ENCODE data around the gene TACC2.

The TACC2 gene

GRCh38 chr10:122168598-122169394 lies 179.8 kb downstream of the TACC2 start:
- TF ChIP-seq Cebpa-rat (IDR thresholded peaks at IDR 0.05) = no peak
- Histone ChIP-seq H3K36me3 (no peaks in the 10 kb centered on the region), H3K9ac (no peak overlapping the region), H3K4me2 (no peak overlapping the region), H3K27ac (no peak overlapping the region), H3K4me1 (peaks cover 48% of the 10 kb centered on the region), H3K9me3 (no peaks in the 10 kb centered on the region), H4K20me1 (peaks cover 14% of the 10 kb centered on the region), H3K4me3 (no peak overlapping the region), H3K27me3 (peaks cover 37% of the 10 kb centered on the region)

- TF ChIP-seq Cebpa-rat (IDR thresholded peaks at IDR 0.05) = no peak
- Histone ChIP-seq H3K36me3 (no peaks in the 10 kb centered on the region), H3K4me1 (peaks cover 29% of the 10 kb centered on the region), H3K9me3 (no peaks in the 10 kb centered on the region), H3K27me3 (peaks cover 17% of the 10 kb centered on the region), H3K9ac (no peak overlapping the region), H3K4me2 (no peak overlapping the region), H4K20me1 (0 out of 2 replicates have a peak, but pooled peaks cover 9% of the 10 kb centered on the region), H3K27ac (no peak overlapping the region), H3K4me3 (no peak overlapping the region)
These were observed 181.8 kb downstream of the TACC2 start for GRCh38 chr10:122170802-122171201.

- H3K4me1 ChIP-seq = peaks cover 22% of the 10 kb centered on the region
- no peak overlapping the region for H3K27ac ChIP-seq
- H3K4me3 ChIP-seq = no peak overlapping the region
- no peak for TF ChIP-seq Cebpa-rat (IDR thresholded peaks at IDR 0.05)
- no peak overlapping the region for H3K4me2 ChIP-seq
- H3K9ac ChIP-seq = no peak overlapping the region
- H3K27me3 ChIP-seq = peaks cover 10% of the 10 kb centered on the region
- H3K9me3 ChIP-seq = no peaks in the 10 kb centered on the region
- H4K20me1 ChIP-seq = 0 out of 2 replicates have a peak, but pooled peaks cover 9% of the 10 kb centered on the region
- H3K36me3 ChIP-seq = no peaks in the 10 kb centered on the region
These were observed 182.5 kb downstream of the TACC2 start for GRCh38 chr10:122171302-122172075.

DNA sequence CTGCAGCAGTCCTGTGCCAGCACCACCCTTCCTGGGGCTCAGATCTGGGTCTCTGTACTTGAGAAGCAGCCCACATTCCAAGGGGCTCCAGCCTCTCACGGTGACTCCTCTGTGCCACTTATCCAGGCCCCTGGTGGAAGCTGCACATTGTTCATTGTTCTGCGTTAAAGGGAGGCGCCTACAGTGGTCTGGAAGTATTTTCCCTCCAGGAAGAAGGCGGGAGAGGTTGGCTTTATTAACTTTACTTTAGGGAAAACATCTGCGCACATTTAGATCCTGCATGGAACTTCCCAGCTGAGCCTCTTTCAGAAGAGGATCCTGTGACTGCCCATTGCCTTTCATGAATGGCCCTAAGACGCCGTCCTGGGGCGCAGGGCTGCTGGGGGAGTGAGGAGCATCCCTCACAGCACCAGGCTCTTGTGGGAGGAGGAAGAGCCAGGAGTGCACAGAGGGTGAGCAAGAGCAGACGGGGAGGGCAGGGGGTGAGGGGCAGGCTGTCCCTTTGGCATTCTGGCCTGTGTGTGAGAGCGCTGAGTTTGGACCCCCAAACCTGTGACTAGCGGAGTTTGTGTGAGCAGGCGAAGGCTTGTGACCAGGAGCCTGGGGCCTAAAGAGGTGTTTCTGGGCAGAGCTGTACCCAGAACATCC lies 183.5 kb downstream of the TACC2 start:
- no peak for TF ChIP-seq Cebpa-rat (IDR thresholded peaks at IDR 0.05)
- no peaks in the 10 kb centered on the region for H3K9me3 ChIP-seq
- H3K4me1 ChIP-seq = peaks cover 18% of the 10 kb centered on the region
- H3K36me3 ChIP-seq = no peaks in the 10 kb centered on the region
- peak overlapping the region; percentile 61 for H3K4me2 ChIP-seq
- 0 out of 2 replicates have a peak, but pooled peaks cover under 1% of the 10 kb centered on the region for H3K27me3 ChIP-seq
- H3K27ac ChIP-seq = no peak overlapping the region
- no peak overlapping the region for H3K9ac ChIP-seq
- 0 out of 2 replicates have a peak, but pooled peaks cover 9% of the 10 kb centered on the region for H4K20me1 ChIP-seq
- H3K4me3 ChIP-seq = no peak overlapping the region

DNA sequence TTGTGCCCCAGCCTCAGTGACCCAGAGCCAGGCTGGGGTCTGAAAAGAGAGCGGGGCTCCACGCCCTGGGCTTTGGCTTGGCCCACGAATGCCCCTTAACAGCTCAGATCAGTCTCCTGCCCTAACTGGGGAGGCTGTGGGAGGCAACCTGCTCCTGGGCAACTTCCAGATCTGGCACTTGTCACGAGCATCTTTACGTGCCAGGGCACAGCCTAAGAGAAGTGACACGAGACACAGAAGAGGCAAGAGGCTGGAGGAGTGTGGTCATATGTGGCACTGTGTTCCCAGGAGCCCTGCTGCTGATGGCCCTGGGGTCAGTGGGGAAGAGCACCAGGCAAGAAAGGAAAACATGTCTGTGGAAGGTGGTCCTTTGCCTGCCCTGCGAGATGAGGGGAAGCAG lies 184.4 kb downstream of the TACC2 start:
- H3K36me3 ChIP-seq = no peaks in the 10 kb centered on the region
- no peak overlapping the region for H3K9ac ChIP-seq
- 0 out of 2 replicates have a peak, but pooled peaks cover 9% of the 10 kb centered on the region for H4K20me1 ChIP-seq
- H3K9me3 ChIP-seq = no peaks in the 10 kb centered on the region
- H3K27ac ChIP-seq = no peak overlapping the region; the same call in 1 of the 2 replicates
- TF ChIP-seq Cebpa-rat (IDR thresholded peaks at IDR 0.05) = no peak
- H3K4me2 ChIP-seq = peak overlapping the region; percentile 61
- no peaks in the 10 kb centered on the region for H3K27me3 ChIP-seq
- H3K4me1 ChIP-seq = peaks cover 18% of the 10 kb centered on the region
- no peak overlapping the region for H3K4me3 ChIP-seq

GRCh38 chr10:122173766-122174435 lies 184.9 kb downstream of the TACC2 start:
- TF ChIP-seq Cebpa-rat (IDR thresholded peaks at IDR 0.05) = no peak
- Histone ChIP-seq H4K20me1 (0 out of 2 replicates have a peak, but pooled peaks cover 9% of the 10 kb centered on the region), H3K4me2 (peak overlapping the region; percentile 61), H3K4me1 (peaks cover 18% of the 10 kb centered on the region), H3K27ac (no peak overlapping the region; the same call in 1 of the 2 replicates), H3K9ac (no peak overlapping the region), H3K27me3 (no peaks in the 10 kb centered on the region), H3K36me3 (no peaks in the 10 kb centered on the region), H3K4me3 (no peak overlapping the region), H3K9me3 (no peaks in the 10 kb centered on the region)

- Histone ChIP-seq H3K4me3 (no peak overlapping the region), H3K9me3 (no peaks in the 10 kb centered on the region), H3K4me2 (no peak overlapping the region), H3K4me1 (peaks cover 18% of the 10 kb centered on the region), H3K36me3 (no peaks in the 10 kb centered on the region), H4K20me1 (0 out of 2 replicates have a peak, but pooled peaks cover 9% of the 10 kb centered on the region), H3K27ac (no peak overlapping the region), H3K9ac (no peak overlapping the region), H3K27me3 (no peaks in the 10 kb centered on the region)
- no peak for TF ChIP-seq Cebpa-rat (IDR thresholded peaks at IDR 0.05)
These were observed 187.6 kb downstream of the TACC2 start for GRCh38 chr10:122176232-122177213.

- H3K9me3 ChIP-seq = no peaks in the 10 kb centered on the region
- H3K4me2 ChIP-seq = no peak overlapping the region
- no peak overlapping the region for H3K4me3 ChIP-seq
- H3K27me3 ChIP-seq = no peaks in the 10 kb centered on the region
- H3K36me3 ChIP-seq = no peaks in the 10 kb centered on the region
- H3K27ac ChIP-seq = no peak overlapping the region
- no peak for TF ChIP-seq Cebpa-rat (IDR thresholded peaks at IDR 0.05)
- peaks cover 2% of the 10 kb centered on the region for H3K4me1 ChIP-seq
- no peak overlapping the region for H3K9ac ChIP-seq
- H4K20me1 ChIP-seq = 0 out of 2 replicates have a peak, but pooled peaks cover 3% of the 10 kb centered on the region
These were observed 189.7 kb downstream of the TACC2 start for GRCh38 chr10:122178655-122179054.

All from BLaER1 (cell line).